MM.1S (cell line): ENCODE data around the gene SGMS1.

Source experiments
- DNase-seq: peaks from one replicate; pipeline ENCODE4 v3.0.0-alpha.2; 2015
- H2AFZ ChIP-seq: fragments of 300-600 bp; sonication (generic); 2 replicates; pipeline ENCODE4 v1.6.0; 2016; ENCODE audit warnings: antibody characterized with exemption, low read length
- H3F3A ChIP-seq: fragments of 300-600 bp; sonication (generic); 2 replicates; pipeline ENCODE4 v1.6.1; 2016; ENCODE audit warnings: mild to moderate bottlenecking, antibody characterized with exemption, low read length, moderate library complexity, mixed read lengths; ENCODE audit not compliant: insufficient read depth
- H3K27ac ChIP-seq: fragments of 300-600 bp; sonication (generic); 2 replicates; pipeline ENCODE4 v1.5.1; 2016; ENCODE audit warnings: mild to moderate bottlenecking, low read length
- H3K27me3 ChIP-seq: fragments of 300-600 bp; sonication (generic); replicated peaks from 2 replicates; pipeline ENCODE4 v1.6.0; 2016; ENCODE audit warnings: low read length; ENCODE audit not compliant: insufficient read depth
- H3K36me3 ChIP-seq: fragments of 300-600 bp; sonication (generic); replicated peaks from 2 replicates; pipeline ENCODE4 v1.6.1; 2016; ENCODE audit warnings: mild to moderate bottlenecking, low read length, mixed read lengths; ENCODE audit not compliant: insufficient read depth
- H3K4me1 ChIP-seq: fragments of 300-600 bp; sonication (generic); 2 replicates; pipeline ENCODE4 v1.6.1; 2016; ENCODE audit warnings: low read length, mixed read lengths
- H3K4me2 ChIP-seq: fragments of 300-600 bp; sonication (generic); 2 replicates; pipeline ENCODE4 v1.6.0; 2016; ENCODE audit warnings: low read depth, low read length
- H3K4me3 ChIP-seq: fragments of 300-600 bp; sonication (generic); 2 replicates; pipeline ENCODE4 v1.5.1; 2016; ENCODE audit warnings: low read length, mixed read lengths
- H3K79me2 ChIP-seq: fragments of 300-600 bp; sonication (generic); 2 replicates; pipeline ENCODE4 v1.6.1; 2016; ENCODE audit warnings: mixed run types, low read length, mixed read lengths
- H3K9ac ChIP-seq: fragments of 300-600 bp; sonication (generic); 2 replicates; pipeline ENCODE4 v1.6.1; 2016; ENCODE audit warnings: low read length, mixed read lengths
- H3K9me2 ChIP-seq: fragments of 300-600 bp; sonication (generic); replicated peaks from 2 replicates; pipeline ENCODE4 v1.6.1; 2016; ENCODE audit warnings: mild to moderate bottlenecking, low read length, mixed read lengths; ENCODE audit not compliant: insufficient read depth
- H3K9me3 ChIP-seq: fragments of 300-600 bp; sonication (generic); replicated peaks from 2 replicates; pipeline ENCODE4 v1.6.1; 2016; ENCODE audit warnings: mild to moderate bottlenecking, low read length, mixed read lengths; ENCODE audit not compliant: insufficient read depth
- H4K20me1 ChIP-seq: fragments of 300-600 bp; sonication (generic); 2 replicates; pipeline ENCODE4 v1.6.1; 2016; ENCODE audit warnings: mild to moderate bottlenecking, low read length, moderate library complexity, mixed read lengths; ENCODE audit not compliant: insufficient read depth
- EZH2 ChIP-seq: fragments of 300-600 bp; sonication (generic); optimal IDR thresholded peaks from 2 replicates; pipeline ENCODE3; 2017; ENCODE audit warnings: low read depth, mild to moderate bottlenecking, antibody characterized with exemption, low read length, mixed read lengths
- EZH2phosphoT487 ChIP-seq: fragments of 300-600 bp; sonication (generic); IDR thresholded peaks from 2 replicates; pipeline ENCODE4 v1.6.1; 2018; ENCODE audit warnings: antibody characterized with exemption, low read length
- TF ChIP-seq, protein P1 (sequence below): fragments of 300-600 bp; sonication (generic); IDR thresholded peaks from 2 replicates; pipeline ENCODE4 v1.5.1; 2016; ENCODE audit warnings: antibody characterized with exemption, low read length, mixed read lengths

SGMS1 gene

DNA sequence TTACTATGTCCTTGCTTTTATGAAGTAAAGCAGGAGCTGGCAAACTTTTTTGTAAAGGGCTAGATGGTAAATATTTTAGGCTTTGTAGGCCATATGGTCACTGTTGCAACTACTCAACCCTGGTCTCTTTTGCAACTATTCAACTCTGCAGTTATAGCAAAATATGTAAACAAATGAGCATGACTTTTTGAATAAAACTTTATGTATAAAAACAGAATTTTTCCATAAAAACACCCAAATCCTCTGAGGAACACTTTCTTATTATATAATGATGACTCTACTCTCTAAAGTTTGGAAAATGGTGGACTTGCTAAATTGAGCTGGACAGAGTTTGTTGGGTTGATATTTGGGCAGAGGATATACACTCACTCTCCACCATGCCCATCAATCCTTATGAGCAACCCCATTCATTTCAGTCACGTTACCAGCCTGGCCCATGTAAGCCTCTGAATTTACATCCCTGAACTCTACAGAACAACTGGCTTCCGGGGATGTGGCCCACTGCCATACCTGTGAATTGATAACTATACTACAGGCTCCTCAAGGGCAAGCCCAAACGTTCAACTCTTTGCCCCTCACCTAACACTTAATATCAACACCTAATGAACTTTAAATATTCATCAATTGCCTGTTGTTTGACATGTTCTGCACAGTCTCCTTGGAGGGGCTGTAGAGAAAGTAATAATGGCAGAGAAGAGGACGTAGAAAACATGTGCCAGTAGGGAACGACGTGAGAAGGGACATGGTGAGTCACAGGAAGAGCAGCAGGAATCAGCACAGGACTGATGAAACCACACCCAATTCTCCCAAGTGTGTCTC, 37.6 kb downstream of the SGMS1 start:
- Histone ChIP-seq H3K79me2 (peaks cover 22% of the 10 kb centered on the region), H4K20me1 (no peaks in the 10 kb centered on the region), H2AFZ (no peak overlapping the region), H3K9ac (no peak overlapping the region), H3K4me1 (peaks cover 5% of the 10 kb centered on the region; the same call in 1 of the 2 replicates), H3K36me3 (no peaks in the 10 kb centered on the region), H3K27me3 (no peaks in the 10 kb centered on the region), H3K9me3 (no peaks in the 10 kb centered on the region), H3K4me2 (no peak overlapping the region), H3K27ac (no peak overlapping the region), H3K9me2 (no peaks in the 10 kb centered on the region), H3K4me3 (no peak overlapping the region), H3F3A (no peaks in the 10 kb centered on the region)
- DNase-seq = no peak
- TF ChIP-seq, protein P1, sequence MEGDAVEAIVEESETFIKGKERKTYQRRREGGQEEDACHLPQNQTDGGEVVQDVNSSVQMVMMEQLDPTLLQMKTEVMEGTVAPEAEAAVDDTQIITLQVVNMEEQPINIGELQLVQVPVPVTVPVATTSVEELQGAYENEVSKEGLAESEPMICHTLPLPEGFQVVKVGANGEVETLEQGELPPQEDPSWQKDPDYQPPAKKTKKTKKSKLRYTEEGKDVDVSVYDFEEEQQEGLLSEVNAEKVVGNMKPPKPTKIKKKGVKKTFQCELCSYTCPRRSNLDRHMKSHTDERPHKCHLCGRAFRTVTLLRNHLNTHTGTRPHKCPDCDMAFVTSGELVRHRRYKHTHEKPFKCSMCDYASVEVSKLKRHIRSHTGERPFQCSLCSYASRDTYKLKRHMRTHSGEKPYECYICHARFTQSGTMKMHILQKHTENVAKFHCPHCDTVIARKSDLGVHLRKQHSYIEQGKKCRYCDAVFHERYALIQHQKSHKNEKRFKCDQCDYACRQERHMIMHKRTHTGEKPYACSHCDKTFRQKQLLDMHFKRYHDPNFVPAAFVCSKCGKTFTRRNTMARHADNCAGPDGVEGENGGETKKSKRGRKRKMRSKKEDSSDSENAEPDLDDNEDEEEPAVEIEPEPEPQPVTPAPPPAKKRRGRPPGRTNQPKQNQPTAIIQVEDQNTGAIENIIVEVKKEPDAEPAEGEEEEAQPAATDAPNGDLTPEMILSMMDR = no peak
- no peak for TF ChIP-seq EZH2phosphoT487
- no peak for TF ChIP-seq EZH2

DNA sequence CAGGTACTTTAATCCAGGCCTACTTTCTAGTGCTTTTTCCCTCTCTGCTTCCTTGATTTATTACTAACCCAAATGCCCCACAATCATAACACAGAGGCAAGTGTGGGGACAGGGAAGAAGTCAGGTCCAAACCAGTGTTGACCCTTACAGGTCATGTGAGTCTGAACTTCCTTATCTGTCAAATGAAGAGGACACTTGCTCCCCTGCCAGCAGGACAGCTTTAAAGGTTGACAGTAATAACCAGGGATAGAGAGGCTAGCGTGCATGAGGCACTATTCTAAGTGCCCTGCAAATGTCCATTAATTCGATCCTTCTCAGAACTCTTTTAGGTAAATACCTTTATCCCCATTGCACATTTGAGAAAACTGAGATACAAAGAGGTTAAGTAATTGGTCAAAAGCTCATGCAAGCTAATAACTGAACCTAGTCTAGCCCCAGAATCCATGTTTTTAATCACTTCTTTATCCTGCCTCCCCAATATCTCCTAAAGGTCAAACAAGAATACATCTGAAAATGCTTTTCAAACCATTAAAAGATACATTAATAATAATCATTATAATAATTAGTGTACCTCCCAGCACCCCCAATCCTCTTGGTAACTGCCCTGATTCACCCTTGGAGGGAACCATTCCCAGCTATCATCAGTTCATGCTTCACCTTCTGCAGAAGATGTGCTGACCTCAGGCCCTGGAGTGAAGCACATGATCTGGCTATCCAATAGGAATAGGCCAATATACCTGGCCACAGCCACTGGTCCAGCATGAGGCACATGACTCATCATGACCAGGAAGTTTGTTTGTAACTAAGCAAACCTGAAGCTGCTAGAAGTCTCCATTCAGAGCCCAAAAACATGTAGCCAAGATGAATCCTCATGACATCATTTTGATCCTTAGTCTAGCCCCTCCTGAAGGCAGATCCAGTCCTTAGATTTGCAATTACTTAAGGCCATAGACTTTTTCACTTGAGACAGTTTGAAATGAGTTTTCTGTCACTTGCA, 40.7 kb downstream of the SGMS1 start:
- TF ChIP-seq, protein P1 = no peak
- TF ChIP-seq EZH2 = no peak
- no peak for TF ChIP-seq EZH2phosphoT487
- Histone ChIP-seq H3K9me2 (no peaks in the 10 kb centered on the region), H3F3A (no peaks in the 10 kb centered on the region), H3K4me1 (peaks cover 5% of the 10 kb centered on the region; the same call in 1 of the 2 replicates), H3K9ac (no peak overlapping the region), H3K79me2 (peaks cover 35% of the 10 kb centered on the region), H3K27me3 (no peaks in the 10 kb centered on the region), H2AFZ (no peak overlapping the region), H3K4me3 (no peak overlapping the region), H3K36me3 (no peaks in the 10 kb centered on the region), H3K27ac (no peak overlapping the region), H4K20me1 (no peaks in the 10 kb centered on the region), H3K4me2 (no peak overlapping the region), H3K9me3 (no peaks in the 10 kb centered on the region)
- DNase-seq = no peak

DNA sequence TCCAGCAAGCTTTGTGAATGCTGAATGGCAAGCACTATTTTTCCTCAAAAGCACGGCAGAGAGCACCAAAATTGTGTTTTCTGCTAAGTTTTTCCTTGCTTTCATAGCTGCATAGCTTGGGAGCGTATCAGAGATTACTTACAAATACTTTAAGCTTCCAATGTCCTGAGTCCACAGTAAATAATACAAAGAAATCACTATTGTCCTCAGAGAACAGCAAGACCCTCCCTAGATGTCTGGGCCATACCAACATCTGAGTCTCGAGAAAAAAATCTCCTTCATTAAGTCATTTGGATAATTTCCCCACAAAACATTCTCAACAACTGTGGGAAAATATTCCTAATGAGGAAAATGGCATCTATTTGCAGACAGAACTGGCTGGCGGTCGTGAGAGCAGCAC, 41.7 kb downstream of the SGMS1 start:
- Histone ChIP-seq H2AFZ (no peak overlapping the region), H3F3A (no peaks in the 10 kb centered on the region), H3K4me2 (no peak overlapping the region), H3K36me3 (no peaks in the 10 kb centered on the region), H3K27me3 (no peaks in the 10 kb centered on the region), H3K9ac (no peak overlapping the region), H4K20me1 (no peaks in the 10 kb centered on the region), H3K9me3 (no peaks in the 10 kb centered on the region), H3K9me2 (no peaks in the 10 kb centered on the region), H3K4me1 (peaks cover 5% of the 10 kb centered on the region; the same call in 1 of the 2 replicates), H3K4me3 (no peak overlapping the region), H3K79me2 (peaks cover 40% of the 10 kb centered on the region), H3K27ac (no peak overlapping the region)
- DNase-seq = no peak
- TF ChIP-seq EZH2 (no peak), EZH2phosphoT487 (no peak)
- TF ChIP-seq, protein P1 = no peak
